Measurements from ENCODE around the gene TGFBR3.

DNA sequence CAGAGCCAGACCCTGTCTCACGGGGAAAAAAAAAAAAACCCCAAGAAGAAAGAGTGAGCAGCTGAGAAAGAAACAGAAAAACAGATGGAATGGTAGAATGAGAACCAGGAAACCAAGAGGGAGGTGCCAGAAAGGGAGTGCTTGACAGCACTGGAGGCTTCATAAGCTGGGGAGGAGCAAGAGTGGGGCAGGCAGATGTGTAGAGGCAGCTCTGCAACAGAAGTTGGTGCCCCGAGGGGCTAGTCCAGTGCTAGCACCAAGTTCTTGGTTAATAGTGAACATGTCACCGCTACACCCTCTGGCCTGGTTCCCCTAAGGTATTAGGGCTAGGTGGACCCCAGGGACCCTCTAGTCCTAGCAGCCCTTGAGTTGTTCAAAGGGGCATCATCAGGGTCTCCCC is 98.0 kb downstream of the TGFBR3 start:
- TF ChIP-seq EZH2phosphoT487 (IDR thresholded peaks at IDR 0.05; ENCODE audit: insufficient read depth, low read depth) (no peak), EZH2 (IDR thresholded peaks at IDR 0.05; ENCODE audit: insufficient read depth, poor library complexity, severe bottlenecking) (no peak)

Measured in GM23248 (cell line).